HepG2 (cell line): ENCODE measurements around the gene NUDT15. TPM values are rescaled to one million over a fixed set of nuclear protein-coding genes. Genes with fewer than 3 reads are reported as not detected.

Experiments used
- ELF1 ChIP-seq: sonication (generic); formaldehyde crosslinking; IDR thresholded peaks from 2 replicates; pipeline ENCODE4 v1.4.0; 2020; ENCODE audit warnings: missing genetic modification reagents
- HINFP ChIP-seq: sonication (generic); formaldehyde crosslinking; IDR thresholded peaks from 2 replicates; pipeline ENCODE4 v1.4.0; 2020; ENCODE audit warnings: low read depth, mild to moderate bottlenecking, missing genetic modification reagents
- HMGXB4 ChIP-seq, 2 experiments: sonication (generic) in 1 of 2; formaldehyde crosslinking in 1 of 2; IDR thresholded peaks; 2 replicates each; pipeline versions ENCODE4 v1.4.0 to v1.6.1; 2018 to 2020; ENCODE audit warnings: missing genetic modification reagents in 2 of 2, borderline replicate concordance in 1 of 2, low read depth in 1 of 2, mild to moderate bottlenecking in 1 of 2, missing biosample characterization in 1 of 2
- HNF4A ChIP-seq: sonication (generic); formaldehyde crosslinking; IDR thresholded peaks from 2 replicates; pipeline ENCODE4 v1.4.0; 2020; ENCODE audit warnings: missing genetic modification reagents
- KDM3A ChIP-seq: IDR thresholded peaks from 2 replicates; pipeline ENCODE4 v1.6.1; 2018; ENCODE audit warnings: low read depth, missing compliant biosample characterization
- MTA1 ChIP-seq: sonication (generic); formaldehyde crosslinking; IDR thresholded peaks from 2 replicates; pipeline ENCODE4 v1.4.0; 2020; ENCODE audit warnings: missing genetic modification reagents, mild to moderate bottlenecking, borderline replicate concordance
- NPAS2 ChIP-seq: sonication (generic); formaldehyde crosslinking; IDR thresholded peaks from 2 replicates; pipeline ENCODE4 v1.8.0; 2022; ENCODE audit warnings: mild to moderate bottlenecking, missing genetic modification reagents, borderline replicate concordance
- PHF8 ChIP-seq: sonication (generic); formaldehyde crosslinking; IDR thresholded peaks from 2 replicates; pipeline ENCODE4 v1.5.0; 2020; ENCODE audit warnings: missing genetic modification reagents
- REL ChIP-seq: sonication (generic); formaldehyde crosslinking; conservative IDR thresholded peaks from 2 replicates; pipeline ENCODE4 v1.8.0; 2022; ENCODE audit warnings: mild to moderate bottlenecking, missing genetic modification reagents, moderate library complexity
- SIN3A ChIP-seq: IDR thresholded peaks from 2 replicates; pipeline ENCODE4 v1.6.1; 2011; ENCODE audit warnings: low read depth, mild to moderate bottlenecking, control low read depth, low read length, borderline replicate concordance
- SP4 ChIP-seq: sonication (generic); formaldehyde crosslinking; IDR thresholded peaks from 2 replicates; pipeline ENCODE4 v1.8.1; 2023; ENCODE audit warnings: mild to moderate bottlenecking, missing genetic modification reagents
- ZBTB20 ChIP-seq: sonication (generic); formaldehyde crosslinking; IDR thresholded peaks from 2 replicates; pipeline ENCODE4 v1.8.1; 2023; ENCODE audit warnings: missing genetic modification reagents, low read depth, mild to moderate bottlenecking, borderline replicate concordance
- ZBTB44 ChIP-seq: sonication (generic); formaldehyde crosslinking; IDR thresholded peaks from 2 replicates; pipeline ENCODE4 v1.4.0; 2020; ENCODE audit warnings: missing genetic modification reagents
- ZHX1 ChIP-seq: sonication (generic); formaldehyde crosslinking; IDR thresholded peaks from 2 replicates; pipeline ENCODE4 v1.8.1; 2022; ENCODE audit warnings: low read depth, mild to moderate bottlenecking, missing genetic modification reagents
- ZNF225 ChIP-seq: sonication (generic); formaldehyde crosslinking; IDR thresholded peaks from 2 replicates; pipeline ENCODE4 v1.4.0; 2020; ENCODE audit warnings: mild to moderate bottlenecking, missing genetic modification reagents
- ZNF30 ChIP-seq: sonication (generic); formaldehyde crosslinking; IDR thresholded peaks from 2 replicates; pipeline ENCODE4 v1.5.0; 2020; ENCODE audit warnings: mild to moderate bottlenecking, missing genetic modification reagents
- ZNF451 ChIP-seq: sonication (generic); formaldehyde crosslinking; IDR thresholded peaks from 2 replicates; pipeline ENCODE4 v1.5.0; 2020; ENCODE audit warnings: mild to moderate bottlenecking, missing genetic modification reagents
- ZNF710 ChIP-seq: sonication (generic); formaldehyde crosslinking; IDR thresholded peaks from 2 replicates; pipeline ENCODE4 v1.5.0; 2020; ENCODE audit warnings: mild to moderate bottlenecking, missing genetic modification reagents, borderline replicate concordance
- polyA plus RNA-seq, 8 experiments: library from polyadenylated mRNA; depleted of rRNA in 3 of 8; stranded (reverse) in 7 of 8; unstranded in 1 of 8; fragments of >200 nt; fragmentation: Illumina TruSeq in 4 of 8; extraction: Trizol in 4 of 8; gene quantifications; 2 replicates each; pipeline versions ENCODE4 v1.2.1 to v1.2.3, GENCODE V29; 2011 to 2016; ENCODE audit warnings: low read depth in 4 of 8, missing spikeins in 1 of 8, mixed read lengths in 1 of 8; ENCODE audit not compliant: insufficient read depth in 1 of 8
- total RNA-seq, 5 experiments: library from RNA; depleted of rRNA; stranded (reverse); fragments of >200 nt; fragmentation: Illumina TruSeq; extraction: Trizol; gene quantifications; 2 replicates each; pipeline ENCODE4 v1.2.3, GENCODE V29; 2016; ENCODE audit warnings: low read depth in 1 of 5

NUDT15 gene
- total and polyA plus RNA-seq, 2 of the 13 experiments (the other 11 are each of a cell fraction or from before 2014, with no cell fraction given): 21.3 to 47.3 TPM

- TF ChIP-seq ZHX1 (CRISPR knock-in tag): peak; percentile 11; the same call in 1 of the 2 replicates
- TF ChIP-seq ZNF30 (CRISPR knock-in tag): 0 out of 2 replicates have a peak, but pooled peaks have one; percentile 22
- peak; percentile 24; the same call in 1 of the 2 replicates for TF ChIP-seq ELF1 (CRISPR knock-in tag)
- TF ChIP-seq REL (CRISPR knock-in tag): 0 out of 2 replicates have a peak, but pooled peaks have one; percentile 59
- TF ChIP-seq ZNF451 (CRISPR knock-in tag): peak; percentile 29; the same call in 1 of the 2 replicates
- TF ChIP-seq NPAS2 (CRISPR knock-in tag): no peak
- TF ChIP-seq PHF8: peak; percentile 98
- TF ChIP-seq ZBTB20 (CRISPR knock-in tag): peak; percentile 53; the same call in 1 of the 2 replicates
- TF ChIP-seq ZBTB44 (CRISPR knock-in tag): no peak
- TF ChIP-seq HNF4A (CRISPR knock-in tag): peak; percentile 93
- TF ChIP-seq KDM3A (CRISPR knock-in tag): 0 out of 2 replicates have a peak, but pooled peaks have one; percentile 54
- peak; percentile 76; the same call in 1 of the 2 replicates for TF ChIP-seq ZNF710 (CRISPR knock-in tag)
- TF ChIP-seq HMGXB4 (CRISPR knock-in tag; IDR thresholded peaks at IDR 0.05; ENCODE audit: borderline replicate concordance in 1 of 2, low read depth in 1 of 2): peak; percentile 79 to 83
- TF ChIP-seq SP4 (CRISPR knock-in tag): peak; percentile 51; the same call in 1 of the 2 replicates
- TF ChIP-seq HINFP: no peak
- 0 out of 2 replicates have a peak, but pooled peaks have one; percentile 18 for TF ChIP-seq SIN3A
- TF ChIP-seq MTA1: no peak; the same call in 1 of the 2 replicates
- peak; percentile 85; the same call in 1 of the 2 replicates for TF ChIP-seq ZNF225 (CRISPR knock-in tag)
These were observed 36.2 kb upstream of the NUDT15 start, which contains the start of gene SUCLA2 (continued) for GRCh38 chr13:48001114-48001881.
